HG03066 (cell line): ENCODE measurements around the gene RAB34.
"Not testable (repeated sequence)": the region's sequence is repeated elsewhere in the genome, so short reads cannot be mapped to it uniquely, and the experiment has no call there.

Source experiments
- ATAC-seq: cut with Tn5 transposase; IDR thresholded peaks from one replicate; pipeline ENCODE4 v1.9.1; 2021; ENCODE audit warnings: low read depth; ENCODE audit not compliant: unreplicated experiment

Gene RAB34

DNA sequence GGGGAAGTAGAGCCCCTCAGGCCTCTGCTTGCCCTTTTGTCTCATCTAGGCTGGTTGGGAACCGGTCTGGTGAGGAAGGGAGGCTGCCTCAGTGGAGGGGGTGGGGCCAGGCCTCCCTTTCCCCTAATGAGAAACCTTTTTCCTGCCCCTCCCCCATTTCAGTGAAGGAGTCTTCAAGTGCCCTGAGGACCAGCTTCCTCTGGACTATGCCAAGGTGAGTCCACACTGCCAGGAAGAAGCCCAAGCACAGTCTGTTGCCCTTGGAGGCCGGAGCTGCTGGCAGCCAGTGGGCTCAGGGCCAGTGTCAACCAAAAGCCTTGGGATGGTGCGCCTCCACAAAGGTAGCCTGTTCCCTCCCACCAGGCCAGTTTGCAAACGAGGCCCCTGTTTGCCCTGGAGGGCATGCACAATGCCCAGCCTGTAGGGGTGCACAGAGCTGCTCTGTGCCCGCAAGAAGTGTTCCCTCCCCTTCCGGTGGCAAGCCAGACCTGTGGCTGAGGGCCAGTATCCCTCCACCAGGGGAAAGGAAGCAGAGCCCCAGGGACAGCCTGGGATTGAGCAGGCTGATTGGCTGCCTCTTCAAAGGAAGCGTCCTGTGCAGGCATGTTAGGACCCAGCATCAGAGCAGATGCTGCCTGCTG lies 29.5 kb upstream of the RAB34 start:
- ATAC-seq = no peak

DNA sequence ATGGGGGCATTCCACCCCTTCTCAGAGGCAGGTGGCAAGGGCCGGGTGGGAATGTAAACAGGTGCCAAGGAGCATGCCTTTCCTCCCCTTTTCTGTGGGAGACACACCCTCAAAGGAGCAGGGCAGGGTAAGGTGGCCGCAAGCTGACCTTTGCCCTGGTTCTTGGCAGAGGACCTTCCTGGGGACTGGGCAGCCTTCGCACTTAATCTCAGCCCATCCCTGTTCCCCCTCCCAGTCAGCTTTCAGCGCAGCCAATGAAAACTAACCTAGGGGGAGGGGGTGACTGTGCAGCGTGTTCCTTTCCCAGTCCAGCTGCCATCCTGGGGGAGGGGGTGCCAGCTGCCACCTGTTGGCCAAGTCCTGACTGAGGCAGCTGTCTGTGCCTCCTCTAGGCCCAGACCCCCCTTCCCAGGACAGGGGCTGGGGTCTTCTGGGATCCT lies 29.0 kb upstream of the RAB34 start:
- ATAC-seq = no peak

DNA sequence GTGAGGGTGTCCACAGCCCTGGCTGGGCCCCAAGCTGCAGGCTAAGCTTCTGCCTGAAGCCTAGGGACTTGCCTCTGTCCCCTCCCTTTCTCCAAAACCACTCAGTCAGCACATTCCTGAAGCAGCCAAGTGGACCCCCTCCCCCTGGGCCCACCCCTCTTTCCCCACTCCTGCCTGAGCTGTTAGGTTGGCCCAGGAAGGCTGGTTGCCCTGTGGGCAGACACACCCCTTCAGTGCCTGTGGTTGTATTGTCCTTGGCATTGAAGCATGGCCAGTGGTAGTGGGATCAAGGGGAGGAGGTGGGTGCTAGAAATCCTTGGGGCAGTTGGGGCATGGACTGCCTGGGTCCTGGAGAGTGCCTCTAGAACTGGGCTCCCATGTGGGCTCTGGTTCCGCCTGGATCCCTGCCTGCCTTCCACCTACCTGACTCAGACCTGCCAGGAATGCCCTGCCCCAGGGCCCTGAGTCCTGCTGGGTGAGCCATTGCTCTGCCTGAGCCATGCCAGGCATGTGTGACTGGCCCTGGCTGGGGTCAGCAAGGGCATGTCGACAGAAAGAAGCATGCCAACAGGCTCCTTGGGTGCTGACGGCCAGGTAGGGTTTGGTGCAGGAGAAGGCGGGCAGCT lies 28.2 kb upstream of the RAB34 start:
- no peak for ATAC-seq

DNA sequence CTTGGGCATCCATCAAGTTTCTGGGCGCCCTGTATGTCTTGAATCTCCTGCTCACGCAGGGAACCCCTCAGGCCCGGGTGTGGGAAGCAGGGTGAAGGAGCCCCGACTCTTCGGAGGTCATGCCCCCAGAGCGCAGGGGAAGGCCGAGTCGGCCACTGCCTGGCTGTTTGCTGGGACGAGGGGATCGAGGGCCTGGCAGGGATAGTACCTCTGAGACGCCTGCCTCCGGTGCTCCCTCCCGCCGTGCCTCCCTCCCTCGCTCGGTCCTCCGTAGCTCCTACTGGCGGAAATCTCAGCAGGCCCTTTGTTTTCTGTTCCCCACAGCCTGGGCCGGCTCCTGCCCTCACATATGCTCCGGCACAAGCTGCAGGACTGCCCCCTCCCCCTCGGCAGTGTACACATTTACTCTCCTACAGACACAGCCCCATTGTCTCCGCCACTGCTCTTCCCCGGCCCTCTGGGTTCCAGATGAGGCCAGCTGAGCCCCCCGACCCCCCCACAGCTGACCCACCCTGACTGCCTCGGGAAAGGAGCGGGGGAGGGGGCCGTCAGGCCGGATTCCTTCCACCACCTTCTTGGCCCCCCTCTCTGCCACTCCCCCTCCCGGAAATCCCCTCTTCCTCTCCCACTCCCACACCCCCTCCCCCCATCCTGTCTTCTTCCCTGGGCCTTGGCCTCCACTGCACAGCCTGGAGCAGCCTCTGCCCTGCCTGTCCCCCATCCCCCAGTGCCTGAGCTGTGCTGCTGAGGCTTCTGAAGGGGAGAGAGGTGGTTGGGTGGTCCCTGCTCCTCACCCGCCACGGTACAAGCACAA lies 27.5 kb upstream of the RAB34 start:
- ATAC-seq = no peak

DNA sequence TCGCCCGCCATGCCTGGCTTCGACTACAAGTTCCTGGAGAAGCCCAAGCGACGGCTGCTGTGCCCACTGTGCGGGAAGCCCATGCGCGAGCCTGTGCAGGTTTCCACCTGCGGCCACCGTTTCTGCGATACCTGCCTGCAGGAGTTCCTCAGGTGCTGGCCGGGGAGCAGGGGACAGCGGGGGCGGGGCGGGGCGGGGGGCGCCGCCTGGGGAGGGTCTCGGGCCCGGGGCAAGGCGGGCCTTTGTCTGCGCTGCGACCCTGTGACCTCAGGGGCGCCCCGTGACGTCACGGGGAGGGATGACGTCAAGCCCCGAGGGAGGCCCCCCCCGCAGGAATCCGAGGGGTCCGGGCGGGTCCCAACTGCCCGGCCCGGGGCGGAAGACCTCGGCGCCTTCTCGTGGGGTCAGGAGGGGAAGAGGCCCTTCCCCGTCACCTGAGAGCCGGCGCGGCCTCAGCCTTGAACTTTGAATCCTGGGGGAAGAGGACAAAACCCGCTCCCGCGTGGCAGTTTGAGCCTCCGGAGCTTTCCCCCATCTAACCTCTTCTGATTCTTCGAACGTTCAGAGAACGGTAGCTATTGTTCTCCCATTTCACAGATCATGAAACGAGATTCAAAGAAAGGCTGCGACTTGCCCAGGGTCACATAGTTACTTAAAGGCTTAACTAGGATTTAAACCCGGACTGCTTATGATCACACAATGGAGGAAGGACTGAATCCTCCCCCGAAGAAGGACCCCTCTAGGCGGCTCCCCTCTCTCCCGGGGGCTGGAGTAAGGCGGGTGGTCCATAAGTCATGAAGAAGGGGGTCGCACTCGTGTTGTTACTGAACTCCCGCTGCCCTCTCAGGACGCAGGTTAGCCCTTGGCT lies 26.7 kb upstream of the RAB34 start:
- peak; percentile 18 for ATAC-seq

DNA sequence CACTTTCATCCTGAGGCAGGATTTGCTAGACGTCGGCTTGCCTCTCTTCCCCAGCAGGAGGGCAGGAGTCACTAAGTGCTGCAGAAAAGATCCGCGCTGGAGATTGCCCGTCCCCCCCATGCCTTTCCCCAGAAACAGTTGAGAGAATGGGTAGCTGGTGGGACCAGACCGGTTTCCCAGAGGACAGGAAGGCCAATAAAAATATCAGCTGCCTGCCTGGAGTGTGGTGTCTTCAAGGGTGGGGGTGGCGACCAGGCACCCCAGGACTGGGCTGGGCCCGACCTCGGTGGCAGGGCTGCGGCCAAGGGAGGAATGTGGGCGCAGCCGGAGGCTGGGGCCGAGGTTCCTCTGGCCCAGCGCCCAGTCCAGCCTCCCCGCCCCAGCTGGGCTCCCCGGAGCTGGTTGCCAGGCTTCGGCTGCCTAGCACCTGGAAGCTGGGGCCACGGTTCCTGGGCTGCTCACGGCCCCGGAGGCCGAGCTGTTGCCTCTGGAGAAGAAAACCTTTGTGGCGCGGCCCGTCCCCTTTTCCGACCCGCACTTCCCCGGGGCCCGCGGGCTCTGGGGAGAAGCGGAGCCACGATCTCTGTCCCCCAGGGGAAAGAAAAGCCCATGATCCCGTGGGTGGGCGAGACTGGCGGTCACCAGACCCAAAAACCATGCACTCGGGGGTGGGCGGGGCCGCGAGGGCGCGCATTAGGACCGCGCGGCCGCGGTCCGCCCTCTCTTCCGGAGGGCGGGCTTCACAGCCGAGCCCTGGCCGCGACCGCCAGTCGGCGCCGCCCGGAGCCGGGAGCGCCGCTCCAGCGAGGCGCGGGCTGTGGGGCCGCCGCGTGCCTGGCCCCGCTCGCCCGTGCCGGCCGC lies 25.8 kb upstream of the RAB34 start, which contains the start of gene TRAF4:
TRAF4 (plus strand) TSS at position 769 of the 861 bp plus-strand sequence. CDS start 102 bp downstream, outside the sequence.
- peak; percentile 49 for ATAC-seq

DNA sequence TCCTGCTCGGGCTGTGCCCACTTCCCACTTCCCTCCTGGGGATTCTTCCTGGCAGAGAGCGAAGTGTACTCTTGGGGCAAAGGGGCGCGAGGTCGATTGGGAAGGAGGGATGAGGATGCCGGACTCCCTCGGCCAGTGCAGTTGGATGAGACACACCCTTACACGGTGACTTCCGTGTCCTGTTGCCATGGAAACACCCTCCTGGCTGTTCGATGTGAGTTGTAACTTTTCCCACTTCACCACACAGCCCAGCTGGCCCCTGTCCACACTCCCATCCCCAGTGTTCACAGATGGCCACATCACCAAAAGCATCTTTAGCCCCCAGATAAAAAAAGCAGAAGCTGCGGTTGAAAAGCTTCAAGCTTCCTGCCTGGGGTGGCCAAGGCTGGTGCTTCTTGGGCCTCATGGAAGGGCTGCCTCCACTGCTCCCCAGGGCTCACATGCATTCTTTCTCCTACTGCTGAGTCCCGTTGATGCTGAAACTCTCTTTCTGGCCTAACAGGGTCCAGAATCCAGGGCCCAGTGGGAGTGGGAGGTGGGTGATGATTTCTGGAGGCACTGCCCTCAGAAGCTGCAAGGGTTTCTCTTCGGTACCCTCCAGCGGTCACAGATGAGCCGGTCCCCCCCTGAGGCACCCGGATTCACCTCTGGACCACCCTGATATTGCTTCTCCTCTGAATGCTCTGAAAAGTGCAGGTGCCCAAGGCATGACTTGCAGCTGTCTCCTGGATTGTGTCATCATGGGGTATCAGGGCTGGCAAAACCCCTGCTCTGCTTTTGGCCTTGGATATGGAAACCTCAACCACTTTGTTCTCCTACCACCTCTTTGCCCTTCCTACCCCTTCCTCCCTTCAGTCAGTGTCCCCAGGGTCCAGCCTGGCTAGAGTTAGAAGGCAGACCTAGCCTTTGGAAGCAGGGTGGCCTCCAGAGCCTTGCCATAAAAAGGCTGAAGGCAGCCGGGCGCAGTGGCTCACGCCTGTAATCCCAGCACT lies 24.0 kb upstream of the RAB34 start:
- ATAC-seq = no peak

DNA sequence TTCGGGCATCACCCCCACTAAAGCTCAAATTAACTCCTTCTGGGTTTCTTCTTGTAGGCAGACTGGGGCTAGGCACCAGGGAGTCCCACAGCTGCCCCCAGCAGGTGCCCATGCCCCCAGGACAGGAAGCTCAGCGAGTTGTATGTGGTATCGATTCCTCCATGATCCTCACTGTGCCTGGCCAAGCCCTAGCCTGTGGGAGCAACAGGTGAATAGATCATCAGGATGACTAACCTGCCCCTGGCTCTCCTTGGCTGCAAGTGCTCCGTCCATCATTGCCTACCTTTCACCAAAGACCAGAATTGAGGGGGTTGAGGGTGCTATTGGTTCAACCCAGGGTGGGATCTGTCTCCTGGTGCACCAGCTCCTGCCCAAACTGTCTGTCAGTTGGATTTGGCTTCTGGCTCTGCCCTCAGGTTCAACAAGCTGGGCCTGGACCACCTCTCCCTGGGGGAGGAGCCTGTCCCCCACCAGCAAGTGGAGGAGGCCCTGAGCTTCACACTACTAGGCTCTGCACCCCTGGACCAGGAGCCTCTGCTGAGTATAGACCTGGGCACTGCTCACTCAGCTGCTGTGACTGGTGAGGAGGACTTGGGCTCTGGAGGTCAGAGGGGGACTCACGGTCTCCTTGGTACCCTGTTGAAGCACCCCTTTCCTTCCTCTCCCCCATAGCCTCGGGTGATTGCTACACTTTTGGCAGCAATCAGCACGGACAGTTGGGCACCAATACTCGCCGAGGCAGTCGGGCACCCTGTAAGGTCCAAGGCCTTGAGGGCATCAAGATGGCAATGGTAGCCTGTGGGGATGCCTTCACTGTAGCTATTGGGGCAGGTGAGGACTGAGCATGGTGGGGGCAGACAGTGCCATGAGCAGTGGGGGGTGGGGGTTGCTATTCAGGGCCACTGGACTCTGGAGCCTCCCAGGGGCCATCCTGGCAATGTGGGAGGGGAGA lies 23.0 kb upstream of the RAB34 start:
- no peak for ATAC-seq

DNA sequence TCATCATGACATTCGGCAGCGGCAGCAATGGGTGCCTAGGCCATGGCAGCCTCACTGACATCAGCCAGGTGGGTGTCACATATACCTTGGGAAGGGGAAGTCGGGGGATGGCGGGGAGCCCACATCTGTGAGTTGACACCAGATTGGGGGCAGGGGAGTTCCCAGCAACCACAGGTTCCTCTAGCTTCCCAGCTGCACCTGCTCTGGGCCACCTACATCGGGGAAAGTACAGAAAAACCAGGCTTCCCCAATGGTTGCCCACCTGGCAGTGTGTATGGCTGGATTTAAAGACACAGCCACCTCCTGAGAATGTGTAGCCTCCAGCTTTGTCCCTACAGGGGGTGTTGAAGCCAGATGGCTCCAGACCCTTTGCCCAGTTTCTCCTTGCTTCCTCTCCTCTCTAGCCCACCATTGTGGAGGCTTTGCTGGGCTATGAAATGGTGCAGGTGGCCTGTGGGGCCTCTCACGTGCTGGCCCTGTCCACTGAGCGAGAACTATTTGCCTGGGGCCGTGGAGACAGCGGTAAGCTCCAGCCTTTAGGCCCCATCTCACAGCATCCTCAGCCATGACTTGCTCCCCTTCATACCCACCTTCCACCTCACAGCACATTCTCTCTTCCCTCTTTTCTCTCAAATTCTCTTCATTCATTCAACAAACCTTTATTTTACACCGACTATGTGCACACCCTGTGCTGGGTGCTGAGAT lies 21.2 kb upstream of the RAB34 start:
- ATAC-seq = no peak

DNA sequence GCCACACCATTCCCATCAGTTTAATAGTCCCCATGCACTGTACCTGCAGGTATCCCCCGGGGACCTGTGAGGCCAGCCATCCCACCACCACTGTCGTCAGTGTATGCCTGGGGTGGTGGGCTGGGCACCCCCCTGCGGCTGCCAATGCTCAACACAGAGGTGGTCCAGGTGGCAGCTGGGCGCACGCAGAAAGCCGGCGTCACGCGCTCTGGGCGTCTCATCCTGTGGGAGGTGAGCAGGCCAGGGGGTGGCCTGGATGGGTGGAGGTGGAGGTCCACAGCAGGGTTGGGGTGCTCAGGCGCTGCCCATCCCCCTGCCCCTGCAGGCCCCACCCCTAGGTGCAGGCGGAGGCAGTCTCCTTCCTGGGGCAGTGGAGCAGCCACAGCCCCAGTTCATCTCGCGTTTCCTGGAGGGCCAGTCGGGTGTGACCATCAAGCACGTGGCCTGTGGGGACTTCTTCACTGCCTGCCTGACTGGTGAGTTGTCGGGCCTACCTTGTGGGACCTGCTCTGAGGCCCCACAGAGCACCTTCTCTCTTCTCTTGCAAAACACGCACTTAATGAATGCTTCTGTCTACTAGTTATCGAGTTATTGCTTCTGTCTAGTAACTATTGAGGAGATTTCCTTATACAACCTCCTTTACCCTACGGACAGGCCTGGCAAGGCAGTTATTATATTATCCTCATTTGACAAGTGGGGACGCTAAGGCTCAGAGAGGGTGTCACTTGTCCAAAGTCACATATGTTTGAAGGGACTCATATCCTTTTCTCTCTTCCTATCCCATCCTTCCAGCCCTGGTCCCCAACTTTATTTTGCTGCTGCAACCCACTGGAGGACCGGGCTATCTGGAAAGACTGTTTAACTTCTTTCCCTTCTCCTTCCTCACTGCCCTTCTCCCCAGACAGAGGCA lies 20.4 kb upstream of the RAB34 start:
- no peak for ATAC-seq

DNA sequence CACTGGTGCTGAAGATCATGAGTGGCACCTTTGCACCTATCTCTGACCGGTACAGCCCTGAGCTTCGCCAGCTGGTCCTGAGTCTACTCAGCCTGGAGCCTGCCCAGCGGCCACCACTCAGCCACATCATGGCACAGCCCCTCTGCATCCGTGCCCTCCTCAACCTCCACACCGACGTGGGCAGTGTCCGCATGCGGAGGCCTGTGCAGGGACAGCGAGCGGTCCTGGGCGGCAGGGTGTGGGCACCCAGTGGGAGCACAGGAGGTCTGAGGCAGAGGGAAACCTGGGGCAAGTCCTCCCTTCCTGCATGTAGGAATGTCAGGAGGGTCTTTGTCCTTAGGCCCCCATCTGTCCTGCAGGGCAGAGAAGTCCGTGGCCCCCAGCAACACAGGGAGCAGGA lies 19.6 kb upstream of the RAB34 start:
- no peak for ATAC-seq

DNA sequence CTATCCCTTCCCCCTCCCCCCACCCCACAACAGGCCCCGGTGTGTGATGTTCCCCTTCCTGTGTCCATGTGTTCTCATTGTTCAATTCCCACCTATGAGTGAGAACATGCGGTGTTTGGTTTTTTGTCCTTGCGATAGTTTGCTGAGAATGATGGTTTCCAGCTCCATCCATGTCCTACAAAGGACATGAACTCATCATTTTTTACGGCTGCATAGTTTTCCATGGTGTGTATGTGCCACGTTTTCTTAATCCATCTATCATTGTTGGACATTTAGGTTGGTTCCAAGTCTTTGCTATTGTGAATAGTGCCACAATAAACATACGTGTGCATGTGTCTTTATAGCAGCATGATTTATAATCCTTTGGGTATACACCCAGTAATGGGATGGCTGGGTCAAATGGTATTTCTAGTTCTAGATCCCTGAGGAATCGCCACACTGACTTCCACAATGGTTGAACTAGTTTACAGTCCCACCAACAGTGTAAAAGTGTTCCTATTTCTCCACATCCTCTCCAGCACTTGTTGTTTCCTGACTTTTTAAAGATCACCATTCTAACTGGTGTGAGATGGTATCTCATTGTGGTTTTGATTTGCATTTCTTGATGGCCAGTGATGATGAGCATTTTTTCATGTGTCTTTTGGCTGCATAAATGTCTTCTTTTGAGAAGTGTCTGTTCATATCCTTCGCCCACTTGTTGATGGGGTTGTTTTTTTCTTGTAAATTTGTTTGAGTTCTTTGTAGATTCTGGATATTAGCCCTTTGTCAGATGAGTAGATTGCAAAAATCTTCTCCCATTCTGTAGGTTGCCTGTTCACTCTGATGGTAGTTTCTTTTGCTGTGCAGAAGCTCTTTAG lies 18.5 kb upstream of the RAB34 start:
- ATAC-seq = not testable (repeated sequence)

DNA sequence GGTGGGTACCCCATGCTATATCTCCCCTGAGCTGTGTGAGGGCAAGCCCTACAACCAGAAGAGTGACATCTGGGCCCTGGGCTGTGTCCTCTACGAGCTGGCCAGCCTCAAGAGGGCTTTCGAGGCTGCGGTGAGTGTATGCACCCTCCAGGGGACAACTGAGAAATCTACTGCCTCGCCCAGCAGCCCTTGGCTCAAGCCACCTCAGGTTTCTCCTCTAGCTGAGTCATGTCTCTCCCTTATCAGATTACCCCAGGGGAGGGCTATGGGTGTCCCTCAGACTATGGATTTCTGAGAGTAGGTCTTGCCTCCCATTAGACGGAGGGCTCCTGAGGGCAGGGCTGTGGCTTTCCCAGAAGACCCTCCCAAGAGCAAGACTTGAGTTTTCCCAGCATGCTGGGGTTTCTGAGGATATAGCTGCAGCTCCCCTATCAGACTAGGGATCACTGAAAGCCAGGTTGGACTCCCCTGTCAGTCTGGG lies 17.6 kb upstream of the RAB34 start:
- ATAC-seq = no peak

DNA sequence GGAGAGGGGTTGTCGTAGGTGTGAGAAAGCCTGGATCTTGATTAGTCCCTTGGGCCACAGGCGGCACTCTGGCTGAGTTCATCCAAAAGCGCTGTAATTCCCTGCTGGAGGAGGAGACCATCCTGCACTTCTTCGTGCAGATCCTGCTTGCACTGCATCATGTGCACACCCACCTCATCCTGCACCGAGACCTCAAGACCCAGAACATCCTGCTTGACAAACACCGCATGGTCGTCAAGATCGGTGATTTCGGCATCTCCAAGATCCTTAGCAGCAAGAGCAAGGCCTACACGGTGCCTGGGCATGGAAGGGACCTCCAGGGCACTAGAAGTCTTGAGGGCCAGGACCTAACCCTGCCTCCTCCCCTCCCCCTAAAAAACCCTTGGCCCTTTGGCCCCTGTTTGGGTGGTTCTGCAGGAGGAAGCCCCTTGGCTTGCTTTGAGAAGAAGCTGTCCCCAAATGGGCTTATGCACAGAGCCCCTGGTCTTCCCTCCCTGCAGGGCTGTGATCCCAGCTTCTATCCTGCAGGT lies 17.1 kb upstream of the RAB34 start:
- no peak for ATAC-seq
